K562 (cell line): ENCODE measurements around the gene RLN1. TPM values are rescaled to one million over a fixed set of nuclear protein-coding genes. Genes with fewer than 3 reads are reported as not detected.
"Not testable (repeated sequence)": the region's sequence is repeated elsewhere in the genome, so short reads cannot be mapped to it uniquely, and the experiment has no call there.

Experiments used
- ATAC-seq: fragments of 200-7000 bp; cut with Tn5 transposase; 3 replicates; pipeline ENCODE4 v1.9.1; 2020; ENCODE audit warnings: moderate library complexity
- BruUV-seq: library from RNA; stranded (reverse); fragments of 400-500 nt; replicated peaks from 2 replicates; lab custom pipeline; 2021; lab: Mats Ljungman, UMichigan
- CTCF ChIA-PET: fragments of 300-600 bp; formaldehyde crosslinking; extraction: SDS; loops from one replicate; lab custom pipeline; 2021; ENCODE audit warnings: low intra/inter-chr PET ratio; lab: Yijun Ruan, JAX
- POLR2A ChIA-PET: fragments of 300-600, 350-650 bp; sonication (Branson Sonifier 250); formaldehyde crosslinking; extraction: SDS; loops from one replicate; lab custom pipeline; 2021; ENCODE audit warnings: antibody characterized with exemption, inconsistent platforms; lab: Yijun Ruan, JAX
- DNase-seq, 4 experiments: peaks; one replicate each; pipeline versions ENCODE4 v3.0.0 to v3.0.0-alpha.2; 2011 to 2018; ENCODE audit warnings: low spot score in 3 of 4, mixed read lengths in 3 of 4; ENCODE audit errors: extremely low read depth in 1 of 4
- FAIRE-seq: peaks from 2 replicates; lab custom pipeline; 2011; peaks lifted over from hg19 to GRCh38; lab: Jason Lieb, UNC
- H2AFZ ChIP-seq: 2 replicates; pipeline ENCODE4 v1.6.0; 2011; ENCODE audit warnings: low read depth, low read length, control low read depth, inconsistent platforms
- H3K27ac ChIP-seq: fragments of 200-600 bp; 3 replicates; pipeline ENCODE4 v1.8.0; 2011; ENCODE audit warnings: low read depth, mild to moderate bottlenecking, control low read depth, inconsistent platforms, low read length, moderate library complexity, mixed read lengths; ENCODE audit errors: extremely low read depth
- H3K27me3 ChIP-seq, 2 experiments: fragments of 300-600 bp in 1 of 2; 2 replicates in 1 of 2; 3 replicates in 1 of 2; pipeline versions ENCODE4 v1.6.0 to v1.8.0; 2011; ENCODE audit warnings: inconsistent platforms in 2 of 2, low read length in 2 of 2, mild to moderate bottlenecking in 1 of 2, mixed read lengths in 1 of 2, moderate library complexity in 1 of 2; ENCODE audit not compliant: control insufficient read depth in 2 of 2, insufficient read depth in 2 of 2
- H3K36me3 ChIP-seq: fragments of 300-600 bp; 3 replicates; pipeline ENCODE4 v1.8.0; 2011; ENCODE audit warnings: mild to moderate bottlenecking, low read length, inconsistent platforms; ENCODE audit not compliant: control insufficient read depth, insufficient read depth
- H3K4me1 ChIP-seq, 2 experiments: fragments of 200-600 bp in 1 of 2; replicated peaks in 1 of 2; 2 replicates in 1 of 2; 3 replicates in 1 of 2; pipeline versions ENCODE4 v1.5.1 to v1.8.0; 2011; ENCODE audit warnings: inconsistent platforms in 2 of 2, low read length in 2 of 2, mild to moderate bottlenecking in 1 of 2, mixed read lengths in 1 of 2, moderate library complexity in 1 of 2; ENCODE audit not compliant: control insufficient read depth in 2 of 2, insufficient read depth in 2 of 2
- H3K4me2 ChIP-seq: 2 replicates; pipeline ENCODE4 v1.6.1; 2011; ENCODE audit warnings: low read length, control low read depth, inconsistent platforms, mixed read lengths; ENCODE audit not compliant: insufficient read depth
- H3K4me3 ChIP-seq: fragments of 200-600 bp; sonication (generic), shearing (Covaris generic); 2 replicates; pipeline ENCODE4 v1.5.1; 2016; ENCODE audit warnings: control low read depth, inconsistent platforms
- H3K79me2 ChIP-seq: fragments of 200-600 bp; 3 replicates; pipeline ENCODE4 v1.8.0; 2011; ENCODE audit warnings: low read length, inconsistent platforms; ENCODE audit not compliant: control insufficient read depth, insufficient read depth
- H3K9ac ChIP-seq, 2 experiments: 2 replicates each; pipeline versions ENCODE4 v1.6.0 to v1.6.1; 2011; ENCODE audit warnings: low read depth in 2 of 2, low read length in 2 of 2, control low read depth in 1 of 2, inconsistent platforms in 1 of 2, mild to moderate bottlenecking in 1 of 2, mixed read lengths in 1 of 2; ENCODE audit not compliant: insufficient read depth in 1 of 2
- H3K9me1 ChIP-seq: one replicate; pipeline ENCODE4 v1.6.0; 2011; ENCODE audit warnings: inconsistent platforms, mild to moderate bottlenecking, low read length, moderate library complexity; ENCODE audit not compliant: control insufficient read depth, insufficient read depth
- H3K9me3 ChIP-seq: replicated peaks from 2 replicates; pipeline ENCODE4 v1.5.1; 2011; ENCODE audit warnings: low read depth, low read length, inconsistent platforms; ENCODE audit not compliant: control insufficient read depth, insufficient read depth
- H4K20me1 ChIP-seq: replicated peaks from 2 replicates; pipeline ENCODE4 v1.6.1; 2011; ENCODE audit warnings: low read length, inconsistent platforms, mixed read lengths; ENCODE audit not compliant: control insufficient read depth, insufficient read depth
- CUX1 ChIP-seq: fragments of 200-800 bp; sonication (Bioruptor generic); IDR thresholded peaks from 2 replicates; pipeline ENCODE4 v1.6.1; 2016; ENCODE audit warnings: missing genetic modification characterization, missing compliant biosample characterization
- WGBS: fragments of 100-300 bp; shearing (Covaris generic); methylation state at CpG from one replicate; pipeline ENCODE4 v1.1.6; 2016; ENCODE audit warnings: low coverage, mixed read lengths; ENCODE audit not compliant: insufficient coverage; ENCODE audit errors: missing lambda C conversion rate; 5-methylcytosine and 5-hydroxymethylcytosine counted together
- in situ Hi-C: fragments of 300-500 bp; cut with MboI; formaldehyde crosslinking; loops from 4 replicates; pipeline ENCODE4 v1.15.0; 2018; ENCODE audit warnings: inconsistent platforms, mixed read lengths
- intact Hi-C: fragments of 100-400 bp; cut with micrococcal nuclease; formaldehyde crosslinking; loops from 2 replicates; pipeline ENCODE4 v1.14.2; 2022
- polyA plus RNA-seq, 8 experiments: library from polyadenylated mRNA; depleted of rRNA in 4 of 8; stranded (reverse) in 5 of 8; unstranded in 3 of 8; fragments of >200 nt; fragmentation: Nextera tagmentation in 2 of 8; fragmentation: Illumina TruSeq in 1 of 8; extraction: Ambion mirVana in 2 of 8; extraction: Trizol in 1 of 8; gene quantifications; 2 replicates each; pipeline versions ENCODE4 v1.2.1 to v1.2.3, GENCODE V29; 2011 to 2014; ENCODE audit warnings: inconsistent platforms in 1 of 8, missing spikeins in 1 of 8
- total RNA-seq, 7 experiments: library from RNA; depleted of rRNA in 6 of 7; stranded (reverse); fragments of >200 nt in 6 of 7; fragmentation: Illumina TruSeq in 2 of 7; extraction: Trizol in 2 of 7; gene quantifications; 2 replicates each; pipeline versions ENCODE4 v1.2.1 to v1.2.3, GENCODE V29; 2011 to 2021; ENCODE audit warnings: low replicate concordance in 1 of 7

RLN1 gene
- total and polyA plus RNA-seq, 9 of the 15 experiments (the other 6 are each of a cell fraction or from before 2014, with no cell fraction given): not detected

- no peak for TF ChIP-seq CUX1 (CRISPR knock-in tag)
- TF ChIP-seq, all 486 proteins: peak for 0
These were observed 13.5 kb downstream of the RLN1 start (continued) for GRCh38 chr9:5326187-5326586.

GRCh38 chr9:5321601-5322000 is 18.1 kb downstream of the RLN1 start:
- ATAC-seq, H3K4me1 ChIP-seq, FAIRE-seq, BruUV-seq, H3K27me3 ChIP-seq, H3K79me2 ChIP-seq, H4K20me1 ChIP-seq, intact Hi-C loops, H3K4me2 ChIP-seq, POLR2A ChIA-PET, H3K36me3 ChIP-seq, in situ Hi-C loops, H3K4me3 ChIP-seq, H3K9ac ChIP-seq, H2AFZ ChIP-seq, H3K9me3 ChIP-seq, H3K9me1 ChIP-seq, DNase-seq, H3K27ac ChIP-seq, CTCF ChIA-PET: not testable (repeated sequence)
- no CpG with 5 or more reads among the region's 1 CpG for WGBS
